ENCODE measurements around the gene AGAP3.

- TF ChIP-seq CTCF (IDR thresholded peaks at IDR 0.05; ENCODE audit: borderline replicate concordance, extremely low read depth, low read length, poor library complexity, severe bottlenecking) (no peak), EZH2 (IDR thresholded peaks at IDR 0.05; ENCODE audit: borderline replicate concordance, low read depth, low read length, severe bottlenecking) (no peak)
These were observed 49.9 kb downstream of the AGAP3 start for GRCh38 chr7:151135866-151136843.

Data from DND-41 (cell line).